Measurements from ENCODE around the gene C20orf144. TPM values are rescaled to one million over a fixed set of nuclear protein-coding genes. Genes with fewer than 3 reads are reported as not detected.
A peak's percentile ranks its signal among the peaks of the same experiment; 100 is the strongest.

The C20orf144 gene
- total and polyA plus RNA-seq, 9 of the 15 experiments (the other 6 are each of a cell fraction or from before 2014, with no cell fraction given) = 0.04 to 0.23 (median 0.11) TPM; not detected in 2

- TF ChIP-seq RNF219 (CRISPR knock-in tag; IDR thresholded peaks at IDR 0.05) = no peak
- no peak for TF ChIP-seq ZBTB7A (IDR thresholded peaks at IDR 0.05; ENCODE audit: borderline replicate concordance, control insufficient read depth, low read depth, low read length)
- no peak for TF ChIP-seq MCM2 (IDR thresholded peaks at IDR 0.05; ENCODE audit: low read depth)
- no peak for TF ChIP-seq SNRNP70 (optimal IDR thresholded peaks at IDR 0.05; ENCODE audit: low read depth, low read length)
- TF ChIP-seq ZBTB33 (CRISPR knock-in tag; IDR thresholded peaks at IDR 0.05) = peak; percentile 98
- TF ChIP-seq ZFP36 (IDR thresholded peaks at IDR 0.05; ENCODE audit: low read depth, low read length, partially characterized antibody) = no peak
- no peak for TF ChIP-seq SREBF2 (CRISPR knock-in tag; IDR thresholded peaks at IDR 0.05)
- no peak for TF ChIP-seq ZBTB40 (IDR thresholded peaks at IDR 0.05)
- no peak for TF ChIP-seq ZBTB40 (CRISPR knock-in tag; IDR thresholded peaks at IDR 0.05)
- no peak for TF ChIP-seq ZNF253 (CRISPR knock-in tag; conservative IDR thresholded peaks at IDR 0.05)
- no peak for TF ChIP-seq TAF9B (IDR thresholded peaks at IDR 0.05; ENCODE audit: partially characterized antibody)
- TF ChIP-seq ZNF507 (tag; conservative IDR thresholded peaks at IDR 0.05) = no peak
- no peak for TF ChIP-seq PRPF4 (IDR thresholded peaks at IDR 0.05; ENCODE audit: insufficient read depth, low read depth, low read length, poor library complexity, severe bottlenecking)
- no peak for TF ChIP-seq SPI1 (IDR thresholded peaks at IDR 0.05; ENCODE audit: borderline replicate concordance, low read depth, low read length)
Observed at GRCh38 chr20:33666293-33667244, 4.4 kb downstream of the C20orf144 start, which contains the start of gene ACTL10 (continued).

Data from K562 (cell line).